Superior temporal gyrus (tissue), 1 donor: ENCODE data around the gene CUL5.
A peak's percentile ranks its signal among the peaks of the same experiment; 100 is the strongest.
"Not testable (repeated sequence)": the region's sequence is repeated elsewhere in the genome, so short reads cannot be mapped to it uniquely, and the experiment has no call there.

Source experiments
- DNase-seq: peaks from one replicate; pipeline ENCODE4 v3.0.0-alpha.2; 2016; ENCODE audit errors: extremely low spot score

The CUL5 gene

GRCh38 chr11:108112057-108112456, 103.4 kb downstream of the CUL5 start:
- DNase-seq: no peak

GRCh38 chr11:108115500-108116140, 106.9 kb downstream of the CUL5 start:
- peak; percentile 91 for DNase-seq

- DNase-seq: peak; percentile 71
Observed at GRCh38 chr11:108117746-108118371, 109.2 kb downstream of the CUL5 start.

GRCh38 chr11:108120936-108121273, 112.2 kb downstream of the CUL5 start:
- not testable (repeated sequence) for DNase-seq

GRCh38 chr11:108121274-108122155, 112.8 kb downstream of the CUL5 start, which contains the start of gene ACAT1:
Gene ACAT1 (plus strand): TSS chr11:108121567. CDS start chr11:108121607, 40 bp downstream.
- DNase-seq: peak; percentile 93

- peak; percentile 67 for DNase-seq
Observed at GRCh38 chr11:108122166-108122628, 113.5 kb downstream of the CUL5 start.

- DNase-seq: no peak
Observed at GRCh38 chr11:108125096-108125495, 116.4 kb downstream of the CUL5 start.

GRCh38 chr11:108128772-108129171, 120.1 kb downstream of the CUL5 start:
- DNase-seq: no peak

GRCh38 chr11:108131993-108132392, 123.3 kb downstream of the CUL5 start:
- DNase-seq: no peak

- not testable (repeated sequence) for DNase-seq
Observed at GRCh38 chr11:108132993-108133538, 124.4 kb downstream of the CUL5 start.

- DNase-seq: no peak
Observed at GRCh38 chr11:108135845-108136544, 127.3 kb downstream of the CUL5 start.

GRCh38 chr11:108137212-108137611, 128.5 kb downstream of the CUL5 start:
- no peak for DNase-seq

GRCh38 chr11:108142304-108142703, 133.6 kb downstream of the CUL5 start:
- no peak for DNase-seq

- no peak for DNase-seq
Observed at GRCh38 chr11:108144615-108145014, 135.9 kb downstream of the CUL5 start.

- no peak for DNase-seq
Observed at GRCh38 chr11:108147150-108147549, 138.5 kb downstream of the CUL5 start.

- no peak for DNase-seq
Observed at GRCh38 chr11:108148556-108148955, 139.9 kb downstream of the CUL5 start.

GRCh38 chr11:108154591-108154990, 145.9 kb downstream of the CUL5 start:
- DNase-seq: no peak
